DND-41 (cell line): Measurements from ENCODE around the gene DUSP8.
"Not testable (repeated sequence)": the region's sequence is repeated elsewhere in the genome, so short reads cannot be mapped to it uniquely, and the experiment has no call there.

Experiments
- ATAC-seq: fragments of 200-7000 bp; cut with Tn5 transposase; 3 replicates; pipeline ENCODE4 v1.9.1; 2021; ENCODE audit warnings: low read depth; ENCODE audit not compliant: insufficient read depth
- DNase-seq: peaks from one replicate; pipeline ENCODE4 v3.0.0-alpha.2; 2020
- H2AFZ ChIP-seq: 2 replicates; pipeline ENCODE4 v1.6.0; 2012; ENCODE audit warnings: low read depth, low read length
- H3K27ac ChIP-seq: 2 replicates; pipeline ENCODE4 v1.5.1; 2012; ENCODE audit warnings: low read length, inconsistent platforms
- H3K27me3 ChIP-seq: fragments of 200-600 bp; sonication (generic); 2 replicates; pipeline ENCODE4 v1.6.0; 2012; ENCODE audit warnings: low read length, mild to moderate bottlenecking, inconsistent platforms; ENCODE audit not compliant: insufficient read depth, poor library complexity
- H3K36me3 ChIP-seq: 2 replicates; pipeline ENCODE4 v1.5.1; 2012; ENCODE audit warnings: low read length, inconsistent platforms; ENCODE audit not compliant: insufficient read depth
- H3K4me1 ChIP-seq: 2 replicates; pipeline ENCODE4 v1.5.1; 2012; ENCODE audit warnings: mild to moderate bottlenecking, low read length; ENCODE audit not compliant: insufficient read depth
- H3K4me2 ChIP-seq: 2 replicates; pipeline ENCODE4 v1.6.0; 2012; ENCODE audit warnings: mild to moderate bottlenecking, moderate library complexity, low read length, inconsistent platforms; ENCODE audit not compliant: insufficient read depth
- H3K4me3 ChIP-seq, 2 experiments: fragments of 200-600 bp in 1 of 2; shearing (Covaris generic) in 1 of 2; 2 replicates each; pipeline ENCODE4 v1.5.1; 2012 to 2016; ENCODE audit warnings: inconsistent platforms in 2 of 2, low read length in 2 of 2, mild to moderate bottlenecking in 2 of 2, low read depth in 1 of 2, moderate library complexity in 1 of 2
- H3K79me2 ChIP-seq: 2 replicates; pipeline ENCODE4 v1.6.0; 2012; ENCODE audit warnings: low read length, inconsistent platforms; ENCODE audit not compliant: insufficient read depth
- H3K9ac ChIP-seq: 2 replicates; pipeline ENCODE4 v1.6.0; 2012; ENCODE audit warnings: low read depth, mild to moderate bottlenecking, inconsistent platforms, low read length, moderate library complexity
- H3K9me3 ChIP-seq: 2 replicates; pipeline ENCODE4 v1.5.1; 2012; ENCODE audit warnings: low read length, moderate library complexity, mild to moderate bottlenecking, inconsistent platforms; ENCODE audit not compliant: insufficient read depth, severe bottlenecking
- H4K20me1 ChIP-seq: 2 replicates; pipeline ENCODE4 v1.6.0; 2012; ENCODE audit warnings: low read length; ENCODE audit not compliant: insufficient read depth
- CTCF ChIP-seq: IDR thresholded peaks from 2 replicates; pipeline ENCODE4 v1.5.1; 2012; ENCODE audit warnings: borderline replicate concordance, low read length, moderate library complexity, mild to moderate bottlenecking; ENCODE audit not compliant: poor library complexity, severe bottlenecking; ENCODE audit errors: extremely low read depth
- EZH2 ChIP-seq: IDR thresholded peaks from 3 replicates; pipeline ENCODE4 v1.6.1; 2012; ENCODE audit warnings: borderline replicate concordance, low read depth, mild to moderate bottlenecking, moderate library complexity, low read length, inconsistent platforms; ENCODE audit not compliant: severe bottlenecking

DUSP8 gene

GRCh38 chr11:1582909-1583308 lies 10.8 kb upstream of the DUSP8 start:
- not testable (repeated sequence) for H2AFZ ChIP-seq, H3K4me2 ChIP-seq, H3K27me3 ChIP-seq, H3K9me3 ChIP-seq, H3K4me1 ChIP-seq, H3K27ac ChIP-seq, DNase-seq, H3K4me3 ChIP-seq, H3K9ac ChIP-seq, ATAC-seq, H4K20me1 ChIP-seq, H3K79me2 ChIP-seq, H3K36me3 ChIP-seq

- TF ChIP-seq CTCF (no peak), EZH2 (no peak)
- Histone ChIP-seq H3K4me1 (no peaks in the 10 kb centered on the region), H4K20me1 (no peaks in the 10 kb centered on the region), H3K9ac (no peak overlapping the region), H3K27me3 (no peaks in the 10 kb centered on the region), H3K4me2 (no peak overlapping the region), H3K27ac (no peak overlapping the region), H3K79me2 (no peaks in the 10 kb centered on the region), H3K4me3 (no peak overlapping the region), H3K36me3 (no peaks in the 10 kb centered on the region), H2AFZ (no peak overlapping the region), H3K9me3 (peaks cover 3% of the 10 kb centered on the region)
- DNase-seq (no peak), ATAC-seq (no peak)
Measured at GRCh38 chr11:1581976-1582375, 9.9 kb upstream of the DUSP8 start.

- Histone ChIP-seq H3K36me3 (no peaks in the 10 kb centered on the region), H3K79me2 (no peaks in the 10 kb centered on the region), H4K20me1 (peaks cover 5% of the 10 kb centered on the region), H3K27me3 (no peaks in the 10 kb centered on the region), H3K27ac (no peak overlapping the region), H3K4me2 (no peak overlapping the region), H2AFZ (no peak overlapping the region), H3K9me3 (no peaks in the 10 kb centered on the region), H3K4me3 (no peak overlapping the region), H3K9ac (no peak overlapping the region), H3K4me1 (no peaks in the 10 kb centered on the region)
- no peak for DNase-seq
- TF ChIP-seq EZH2 (no peak), CTCF (no peak)
- ATAC-seq, result no peak
Measured at GRCh38 chr11:1576825-1577224, 4.8 kb upstream of the DUSP8 start.

GRCh38 chr11:1575756-1576155 lies 3.7 kb upstream of the DUSP8 start:
- H4K20me1 ChIP-seq, H3K27ac ChIP-seq, H3K79me2 ChIP-seq, DNase-seq, ATAC-seq, H3K9me3 ChIP-seq, H3K4me3 ChIP-seq, H3K4me2 ChIP-seq, H3K9ac ChIP-seq, H2AFZ ChIP-seq, H3K4me1 ChIP-seq, H3K27me3 ChIP-seq, H3K36me3 ChIP-seq: not testable (repeated sequence)

- Histone ChIP-seq H3K4me3 (no peak overlapping the region), H3K4me2 (no peak overlapping the region)
- TF ChIP-seq EZH2, result no peak
- TF ChIP-seq CTCF, result no peak
Measured at GRCh38 chr11:1574933-1575242, 2.8 kb upstream of the DUSP8 start.

More at GRCh38 chr11:1574933-1575242, 2.8 kb upstream of the DUSP8 start:
- H2AFZ ChIP-seq, result no peak overlapping the region
- no peaks in the 10 kb centered on the region for H3K27me3 ChIP-seq
- DNase-seq (no peak), ATAC-seq (no peak)
- no peak overlapping the region for H3K27ac ChIP-seq
- no peaks in the 10 kb centered on the region for H3K79me2 ChIP-seq
- H3K9ac ChIP-seq, result no peak overlapping the region
- H3K9me3 ChIP-seq, result no peaks in the 10 kb centered on the region
- peaks cover 5% of the 10 kb centered on the region for H4K20me1 ChIP-seq
- H3K4me1 ChIP-seq, result no peaks in the 10 kb centered on the region
- no peaks in the 10 kb centered on the region for H3K36me3 ChIP-seq
